Measurements from ENCODE around the gene ECE1. TPM values are rescaled to one million over a fixed set of nuclear protein-coding genes. Genes with fewer than 3 reads are reported as not detected.
"Not testable (repeated sequence)": the region's sequence is repeated elsewhere in the genome, so short reads cannot be mapped to it uniquely, and the experiment has no call there.

Gene ECE1
- total RNA-seq, 1 experiment from 2014 or later: 192 TPM

GRCh38 chr1:21228224-21228623 is 62.0 kb downstream of the ECE1 start:
- H3K27ac ChIP-seq (ENCODE audit: low read length); H3K36me3 ChIP-seq (ENCODE audit: control insufficient read depth, insufficient read depth, low read length); ATAC-seq; H3K4me1 ChIP-seq (ENCODE audit: control insufficient read depth, insufficient read depth, low read length); in situ Hi-C loops (cut with HindIII; ENCODE audit: low pct_unique_long_range_greater_than_20kb, low sequenced_read_pairs); H3K9me3 ChIP-seq (ENCODE audit: control insufficient read depth, insufficient read depth, low read depth, low read length); H3K4me3 ChIP-seq (ENCODE audit: low read depth in 2 of 2, low read length in 2 of 2); intact Hi-C loops (cut with micrococcal nuclease; ENCODE audit: unreplicated experiment); DNase-seq (ENCODE audit: low read depth, low spot score); BruUV-seq (replicated peaks); CTCF ChIA-PET; H3K27me3 ChIP-seq (ENCODE audit: control insufficient read depth, insufficient read depth, low read length); POLR2A ChIA-PET: not testable (repeated sequence)

GRCh38 chr1:21225065-21225464 is 65.2 kb downstream of the ECE1 start:
- Histone ChIP-seq H3K36me3 (ENCODE audit: control insufficient read depth, insufficient read depth, low read length) (no peaks in the 10 kb centered on the region), H3K27me3 (ENCODE audit: control insufficient read depth, insufficient read depth, low read length) (no peaks in the 10 kb centered on the region)
- intact Hi-C loops (cut with micrococcal nuclease; ENCODE audit: unreplicated experiment): no loop called here

GRCh38 chr1:21220815-21221214 is 69.4 kb downstream of the ECE1 start:
- no peaks in the 10 kb centered on the region for H3K27me3 ChIP-seq (ENCODE audit: control insufficient read depth, insufficient read depth, low read length)
- H3K36me3 ChIP-seq (ENCODE audit: control insufficient read depth, insufficient read depth, low read length): no peaks in the 10 kb centered on the region
- POLR2A ChIA-PET: no interaction called here
- no peaks in the 10 kb centered on the region for H3K4me1 ChIP-seq (ENCODE audit: control insufficient read depth, insufficient read depth, low read length)
- no TSS peak for BruUV-seq (replicated peaks)
- ATAC-seq (no peak), DNase-seq (ENCODE audit: low read depth, low spot score) (no peak)
- no peak overlapping the region for H3K27ac ChIP-seq (ENCODE audit: low read length)
- H3K9me3 ChIP-seq (ENCODE audit: control insufficient read depth, insufficient read depth, low read depth, low read length): no peaks in the 10 kb centered on the region
- intact Hi-C loops (cut with micrococcal nuclease; ENCODE audit: unreplicated experiment) (no loop called here), in situ Hi-C loops (cut with HindIII; ENCODE audit: low pct_unique_long_range_greater_than_20kb, low sequenced_read_pairs) (no loop called here)
- no peak for TF ChIP-seq TCF7L2 (IDR thresholded peaks at IDR 0.05; ENCODE audit: low read depth, low read length)
- TF ChIP-seq, protein P1, sequence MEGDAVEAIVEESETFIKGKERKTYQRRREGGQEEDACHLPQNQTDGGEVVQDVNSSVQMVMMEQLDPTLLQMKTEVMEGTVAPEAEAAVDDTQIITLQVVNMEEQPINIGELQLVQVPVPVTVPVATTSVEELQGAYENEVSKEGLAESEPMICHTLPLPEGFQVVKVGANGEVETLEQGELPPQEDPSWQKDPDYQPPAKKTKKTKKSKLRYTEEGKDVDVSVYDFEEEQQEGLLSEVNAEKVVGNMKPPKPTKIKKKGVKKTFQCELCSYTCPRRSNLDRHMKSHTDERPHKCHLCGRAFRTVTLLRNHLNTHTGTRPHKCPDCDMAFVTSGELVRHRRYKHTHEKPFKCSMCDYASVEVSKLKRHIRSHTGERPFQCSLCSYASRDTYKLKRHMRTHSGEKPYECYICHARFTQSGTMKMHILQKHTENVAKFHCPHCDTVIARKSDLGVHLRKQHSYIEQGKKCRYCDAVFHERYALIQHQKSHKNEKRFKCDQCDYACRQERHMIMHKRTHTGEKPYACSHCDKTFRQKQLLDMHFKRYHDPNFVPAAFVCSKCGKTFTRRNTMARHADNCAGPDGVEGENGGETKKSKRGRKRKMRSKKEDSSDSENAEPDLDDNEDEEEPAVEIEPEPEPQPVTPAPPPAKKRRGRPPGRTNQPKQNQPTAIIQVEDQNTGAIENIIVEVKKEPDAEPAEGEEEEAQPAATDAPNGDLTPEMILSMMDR (IDR thresholded peaks at IDR 0.05): no peak
- TF ChIP-seq, protein P2, sequence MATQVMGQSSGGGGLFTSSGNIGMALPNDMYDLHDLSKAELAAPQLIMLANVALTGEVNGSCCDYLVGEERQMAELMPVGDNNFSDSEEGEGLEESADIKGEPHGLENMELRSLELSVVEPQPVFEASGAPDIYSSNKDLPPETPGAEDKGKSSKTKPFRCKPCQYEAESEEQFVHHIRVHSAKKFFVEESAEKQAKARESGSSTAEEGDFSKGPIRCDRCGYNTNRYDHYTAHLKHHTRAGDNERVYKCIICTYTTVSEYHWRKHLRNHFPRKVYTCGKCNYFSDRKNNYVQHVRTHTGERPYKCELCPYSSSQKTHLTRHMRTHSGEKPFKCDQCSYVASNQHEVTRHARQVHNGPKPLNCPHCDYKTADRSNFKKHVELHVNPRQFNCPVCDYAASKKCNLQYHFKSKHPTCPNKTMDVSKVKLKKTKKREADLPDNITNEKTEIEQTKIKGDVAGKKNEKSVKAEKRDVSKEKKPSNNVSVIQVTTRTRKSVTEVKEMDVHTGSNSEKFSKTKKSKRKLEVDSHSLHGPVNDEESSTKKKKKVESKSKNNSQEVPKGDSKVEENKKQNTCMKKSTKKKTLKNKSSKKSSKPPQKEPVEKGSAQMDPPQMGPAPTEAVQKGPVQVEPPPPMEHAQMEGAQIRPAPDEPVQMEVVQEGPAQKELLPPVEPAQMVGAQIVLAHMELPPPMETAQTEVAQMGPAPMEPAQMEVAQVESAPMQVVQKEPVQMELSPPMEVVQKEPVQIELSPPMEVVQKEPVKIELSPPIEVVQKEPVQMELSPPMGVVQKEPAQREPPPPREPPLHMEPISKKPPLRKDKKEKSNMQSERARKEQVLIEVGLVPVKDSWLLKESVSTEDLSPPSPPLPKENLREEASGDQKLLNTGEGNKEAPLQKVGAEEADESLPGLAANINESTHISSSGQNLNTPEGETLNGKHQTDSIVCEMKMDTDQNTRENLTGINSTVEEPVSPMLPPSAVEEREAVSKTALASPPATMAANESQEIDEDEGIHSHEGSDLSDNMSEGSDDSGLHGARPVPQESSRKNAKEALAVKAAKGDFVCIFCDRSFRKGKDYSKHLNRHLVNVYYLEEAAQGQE (IDR thresholded peaks at IDR 0.05; ENCODE audit: insufficient read depth in 1 of 2, low read depth in 2 of 2, low read length in 1 of 2): no peak
- TF ChIP-seq POLR2AphosphoS5 (IDR thresholded peaks at IDR 0.05; ENCODE audit: low read depth, low read length): no peak
- TF ChIP-seq SIN3A (IDR thresholded peaks at IDR 0.05; ENCODE audit: borderline replicate concordance, insufficient read depth, low read depth, low read length): no peak
- no peak overlapping the region for H3K4me3 ChIP-seq (ENCODE audit: low read depth in 2 of 2, low read length in 2 of 2)
- CTCF ChIA-PET: no interaction called here

More at GRCh38 chr1:21225065-21225464, 65.2 kb downstream of the ECE1 start:
- in situ Hi-C loops (cut with HindIII; ENCODE audit: low pct_unique_long_range_greater_than_20kb, low sequenced_read_pairs): no loop called here
- no peak overlapping the region for H3K27ac ChIP-seq (ENCODE audit: low read length)
- TF ChIP-seq, protein P1 (IDR thresholded peaks at IDR 0.05): no peak
- no peaks in the 10 kb centered on the region for H3K4me1 ChIP-seq (ENCODE audit: control insufficient read depth, insufficient read depth, low read length)
- no peak for ATAC-seq
- ChIA-PET CTCF (no interaction called here), POLR2A (no interaction called here)
- no peak overlapping the region for H3K4me3 ChIP-seq (ENCODE audit: low read depth in 2 of 2, low read length in 2 of 2)
- no peak for DNase-seq (ENCODE audit: low read depth, low spot score)
- no peaks in the 10 kb centered on the region for H3K9me3 ChIP-seq (ENCODE audit: control insufficient read depth, insufficient read depth, low read depth, low read length)
- BruUV-seq (replicated peaks): no TSS peak
